IMR-90 (cell line): ENCODE data around the gene RUNX2.

Experiments used
- BHLHE40 ChIP-seq: fragments of 150-350 bp; IDR thresholded peaks from 2 replicates; pipeline ENCODE4 v1.6.1; 2016; ENCODE audit warnings: mild to moderate bottlenecking, low read depth, low read length
- ELK1 ChIP-seq: fragments of 150-350 bp; IDR thresholded peaks from 2 replicates; pipeline ENCODE4 v1.6.1; 2016; ENCODE audit warnings: low read depth, mild to moderate bottlenecking, low read length, moderate library complexity, borderline replicate concordance
- RAD21 ChIP-seq: IDR thresholded peaks from 2 replicates; pipeline ENCODE4 v1.6.1; 2012; ENCODE audit warnings: low read length, improper control_type of control experiment
- RFX5 ChIP-seq: IDR thresholded peaks from 2 replicates; pipeline ENCODE4 v1.8.0; 2012; ENCODE audit warnings: low read depth, mild to moderate bottlenecking, low read length, moderate library complexity
- TF ChIP-seq, protein P1 (sequence below): conservative IDR thresholded peaks from 2 replicates; pipeline ENCODE4 v1.5.1; 2012; ENCODE audit warnings: mild to moderate bottlenecking, low read depth, low read length, improper control_type of control experiment

DNA sequence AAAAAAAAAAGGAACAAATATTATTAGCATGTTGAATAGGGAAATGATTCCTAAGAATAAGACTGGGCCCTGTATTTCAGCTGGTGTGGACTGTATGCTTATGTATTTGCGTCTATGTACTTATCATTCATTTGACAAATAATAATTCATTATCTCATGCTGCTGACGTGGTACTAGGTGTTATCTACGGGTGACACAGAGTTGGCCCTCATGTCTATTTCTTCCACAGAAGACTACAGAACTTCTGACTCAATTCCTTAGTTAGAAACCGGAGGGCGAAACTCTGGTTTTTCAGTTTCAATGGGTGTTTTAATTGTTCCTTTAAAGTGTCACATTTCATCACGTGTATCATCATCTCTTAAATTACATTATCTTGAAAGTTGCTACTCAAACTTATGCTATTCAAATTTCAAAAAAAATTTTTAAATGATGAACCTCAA lies 381.7 kb downstream of the RUNX2 start:
- TF ChIP-seq, protein P1, sequence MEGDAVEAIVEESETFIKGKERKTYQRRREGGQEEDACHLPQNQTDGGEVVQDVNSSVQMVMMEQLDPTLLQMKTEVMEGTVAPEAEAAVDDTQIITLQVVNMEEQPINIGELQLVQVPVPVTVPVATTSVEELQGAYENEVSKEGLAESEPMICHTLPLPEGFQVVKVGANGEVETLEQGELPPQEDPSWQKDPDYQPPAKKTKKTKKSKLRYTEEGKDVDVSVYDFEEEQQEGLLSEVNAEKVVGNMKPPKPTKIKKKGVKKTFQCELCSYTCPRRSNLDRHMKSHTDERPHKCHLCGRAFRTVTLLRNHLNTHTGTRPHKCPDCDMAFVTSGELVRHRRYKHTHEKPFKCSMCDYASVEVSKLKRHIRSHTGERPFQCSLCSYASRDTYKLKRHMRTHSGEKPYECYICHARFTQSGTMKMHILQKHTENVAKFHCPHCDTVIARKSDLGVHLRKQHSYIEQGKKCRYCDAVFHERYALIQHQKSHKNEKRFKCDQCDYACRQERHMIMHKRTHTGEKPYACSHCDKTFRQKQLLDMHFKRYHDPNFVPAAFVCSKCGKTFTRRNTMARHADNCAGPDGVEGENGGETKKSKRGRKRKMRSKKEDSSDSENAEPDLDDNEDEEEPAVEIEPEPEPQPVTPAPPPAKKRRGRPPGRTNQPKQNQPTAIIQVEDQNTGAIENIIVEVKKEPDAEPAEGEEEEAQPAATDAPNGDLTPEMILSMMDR = no peak
- TF ChIP-seq BHLHE40 (no peak), RFX5 (no peak), RAD21 (no peak), ELK1 (no peak)
